GM19372 (cell line): ENCODE data around the gene THY1.
"Not testable (repeated sequence)": the region's sequence is repeated elsewhere in the genome, so short reads cannot be mapped to it uniquely, and the experiment has no call there.

Experiments
- ATAC-seq: cut with Tn5 transposase; IDR thresholded peaks from one replicate; pipeline ENCODE4 v1.9.1; 2021; ENCODE audit warnings: mild to moderate bottlenecking, low read depth, moderate library complexity; ENCODE audit not compliant: unreplicated experiment

THY1 gene

DNA sequence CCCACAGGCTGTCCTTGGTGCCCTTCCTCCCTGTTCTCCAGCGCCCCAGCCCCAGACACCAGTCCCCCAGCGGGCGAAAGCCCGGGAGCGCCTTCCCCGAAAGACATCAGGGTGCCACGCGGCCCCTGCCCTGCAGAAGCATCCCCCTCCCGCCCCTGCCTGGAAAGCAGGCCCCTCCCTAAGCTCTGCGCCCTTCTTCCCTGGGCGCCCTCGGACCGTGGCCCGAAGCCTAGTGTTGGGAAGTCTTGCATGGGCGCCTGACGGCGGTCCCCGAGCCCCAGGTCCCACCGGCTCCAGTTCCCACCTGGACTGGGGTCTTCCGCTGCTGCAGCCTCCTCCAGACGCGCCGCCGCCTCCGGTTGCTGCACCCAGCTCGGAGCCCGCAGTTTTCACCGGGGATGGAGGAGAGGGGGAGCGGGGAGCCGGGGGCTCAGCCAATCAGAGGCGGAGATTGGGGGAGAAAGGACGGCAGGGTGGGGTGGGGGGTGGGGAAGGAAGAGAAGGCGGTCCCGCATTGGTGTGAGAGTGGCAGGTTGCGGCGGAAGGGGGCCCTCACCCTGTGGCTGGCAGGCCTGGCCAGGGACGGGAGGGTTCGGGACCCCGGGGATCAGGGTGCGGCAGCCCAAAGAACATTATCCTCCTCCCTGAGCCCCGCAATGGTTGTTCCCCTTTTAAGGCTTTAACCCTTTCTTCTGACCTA lies at the start of gene THY1:
TSS of gene THY1 (minus strand) at position 364 of the 700 bp plus-strand sequence. CDS start 2,267 bp downstream, outside the sequence.
- ATAC-seq, result no peak

DNA sequence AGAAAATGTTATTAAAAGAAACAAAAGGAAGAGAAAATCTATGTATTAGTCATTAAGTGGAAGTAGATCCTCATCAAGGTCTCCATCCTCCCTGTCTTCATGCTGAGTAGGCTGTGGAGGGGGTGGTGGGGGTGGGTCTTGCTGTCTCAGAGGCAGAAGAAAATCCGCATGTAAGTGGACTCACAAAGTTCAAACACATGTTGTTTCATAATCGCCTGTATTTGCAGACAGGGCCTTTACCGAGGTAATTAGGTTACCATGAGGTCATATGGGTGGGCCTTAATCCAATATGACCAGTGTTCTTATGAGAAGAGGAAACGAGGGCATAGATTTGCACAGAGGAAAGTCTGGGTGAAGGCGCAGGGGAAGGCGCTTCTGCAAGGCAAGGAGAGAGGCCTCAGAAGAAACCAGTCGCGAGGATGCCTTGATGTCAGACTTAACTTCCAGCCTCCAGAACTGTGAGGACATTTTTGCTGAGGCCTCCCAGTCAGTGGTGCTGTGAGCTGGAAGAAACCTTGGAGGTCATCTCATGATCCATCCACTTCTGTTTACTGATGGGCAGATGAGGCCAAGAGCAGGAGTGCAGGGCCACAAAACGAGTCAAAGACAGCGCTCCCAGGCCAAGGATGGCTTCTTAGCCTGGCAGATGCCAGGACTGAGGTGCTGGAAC lies 49.3 kb upstream of the THY1 start:
- ATAC-seq, result no peak

DNA sequence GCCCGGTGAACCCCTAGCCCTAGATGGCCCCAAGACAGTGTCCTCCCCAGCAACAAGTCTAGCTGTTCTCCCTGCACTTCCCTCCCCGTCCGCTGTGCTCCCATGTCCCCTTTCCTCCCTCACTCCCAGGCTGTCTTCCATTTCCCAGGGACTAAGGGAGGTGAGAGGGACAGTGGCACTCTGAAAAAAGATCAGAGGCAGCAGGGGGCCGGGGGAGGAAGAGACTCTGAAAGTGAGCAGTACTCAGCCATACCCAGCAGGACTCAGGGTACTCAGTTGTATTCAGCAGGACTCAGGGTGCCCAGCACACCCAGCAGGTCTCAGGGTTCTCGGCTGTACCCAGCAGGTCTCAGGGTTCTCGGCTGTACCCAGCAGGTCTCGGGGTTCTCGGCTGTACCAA lies 48.4 kb upstream of the THY1 start:
- ATAC-seq, result no peak

DNA sequence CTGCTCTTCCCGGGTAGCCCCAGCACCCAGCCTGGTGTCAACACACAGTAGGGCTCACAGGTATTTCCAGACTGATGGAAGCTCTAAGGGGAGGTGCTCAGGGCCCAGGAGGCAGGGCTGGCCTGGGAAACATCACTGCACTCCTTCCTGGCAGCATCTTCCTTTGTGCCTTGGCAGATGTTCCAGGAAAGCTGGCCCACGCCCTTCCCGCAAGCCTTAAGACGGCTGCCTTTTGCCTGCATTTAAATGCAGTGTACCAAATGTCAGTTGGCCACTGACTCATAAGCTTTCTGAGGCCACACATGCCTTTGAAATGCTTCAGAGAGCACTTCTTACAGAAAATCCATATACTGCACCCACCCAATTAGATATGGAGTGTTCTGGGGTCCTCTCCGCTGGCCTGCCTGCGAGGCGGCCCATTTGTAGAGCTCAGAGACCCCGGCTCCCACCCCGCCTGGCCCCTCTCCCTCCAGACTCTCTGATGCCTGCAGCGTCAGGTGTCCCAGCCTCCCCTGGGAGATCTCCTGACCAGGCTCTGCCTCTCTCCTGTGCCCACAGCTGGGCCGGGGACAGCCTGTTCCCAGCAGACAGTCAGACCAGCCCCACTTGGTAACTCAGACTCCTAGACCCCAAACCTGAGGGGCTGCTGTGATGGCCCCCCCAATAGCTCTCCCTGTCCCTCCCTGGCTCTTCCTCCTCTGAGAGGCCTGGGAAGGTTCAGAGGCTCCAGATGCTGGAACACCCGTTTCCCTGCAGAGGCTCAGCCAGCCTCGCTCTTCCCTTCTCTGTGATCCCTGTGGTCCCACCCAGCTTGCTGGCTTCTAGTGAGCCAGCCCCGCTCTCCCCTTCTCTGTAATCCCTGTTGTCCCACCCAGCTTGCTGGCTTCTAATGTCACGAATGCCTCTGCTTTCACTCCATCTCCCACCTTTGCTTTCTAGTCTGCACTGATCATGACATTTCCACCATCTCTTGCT lies 47.6 kb upstream of the THY1 start:
- ATAC-seq, result no peak

DNA sequence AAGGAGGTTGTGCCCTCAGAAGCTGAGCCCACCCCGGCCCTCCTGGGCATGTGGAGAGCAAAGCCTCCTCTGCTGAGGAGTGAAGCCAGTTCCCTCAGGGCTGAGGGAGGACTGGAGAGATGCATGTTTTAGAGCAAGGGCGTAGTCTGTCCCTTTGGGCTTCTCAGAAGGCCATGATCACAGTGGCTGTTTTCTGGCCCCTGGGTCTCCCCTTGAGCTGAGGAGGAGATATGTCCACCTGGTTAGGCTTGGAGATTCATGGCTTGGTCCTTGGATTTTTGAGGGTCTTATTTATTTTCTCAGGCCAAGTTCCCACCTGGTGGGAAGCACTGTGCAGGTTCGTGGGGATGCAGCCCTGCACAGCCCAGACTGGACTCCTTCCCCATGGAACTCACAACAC lies 46.5 kb upstream of the THY1 start:
- no peak for ATAC-seq

DNA sequence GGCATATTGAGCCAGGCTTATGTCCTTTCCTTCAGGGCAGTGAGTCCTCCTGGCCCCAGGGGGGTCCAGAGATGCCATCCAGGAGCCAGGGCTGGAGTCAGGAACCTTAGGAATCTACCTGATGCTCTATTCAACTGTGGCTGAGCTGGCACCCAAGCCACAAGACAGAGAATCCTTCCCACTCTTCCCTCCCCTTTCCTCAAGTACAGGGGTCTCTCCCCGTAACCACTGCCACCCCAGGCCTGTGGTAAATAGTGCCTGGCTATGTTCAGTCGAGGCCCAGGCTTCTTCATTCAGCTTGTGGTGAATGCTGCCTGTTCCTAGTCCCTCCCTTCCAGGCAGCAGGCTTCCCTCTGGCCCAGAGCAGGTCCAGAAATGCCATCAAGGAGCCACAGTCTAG lies 45.5 kb upstream of the THY1 start:
- ATAC-seq, result no peak

DNA sequence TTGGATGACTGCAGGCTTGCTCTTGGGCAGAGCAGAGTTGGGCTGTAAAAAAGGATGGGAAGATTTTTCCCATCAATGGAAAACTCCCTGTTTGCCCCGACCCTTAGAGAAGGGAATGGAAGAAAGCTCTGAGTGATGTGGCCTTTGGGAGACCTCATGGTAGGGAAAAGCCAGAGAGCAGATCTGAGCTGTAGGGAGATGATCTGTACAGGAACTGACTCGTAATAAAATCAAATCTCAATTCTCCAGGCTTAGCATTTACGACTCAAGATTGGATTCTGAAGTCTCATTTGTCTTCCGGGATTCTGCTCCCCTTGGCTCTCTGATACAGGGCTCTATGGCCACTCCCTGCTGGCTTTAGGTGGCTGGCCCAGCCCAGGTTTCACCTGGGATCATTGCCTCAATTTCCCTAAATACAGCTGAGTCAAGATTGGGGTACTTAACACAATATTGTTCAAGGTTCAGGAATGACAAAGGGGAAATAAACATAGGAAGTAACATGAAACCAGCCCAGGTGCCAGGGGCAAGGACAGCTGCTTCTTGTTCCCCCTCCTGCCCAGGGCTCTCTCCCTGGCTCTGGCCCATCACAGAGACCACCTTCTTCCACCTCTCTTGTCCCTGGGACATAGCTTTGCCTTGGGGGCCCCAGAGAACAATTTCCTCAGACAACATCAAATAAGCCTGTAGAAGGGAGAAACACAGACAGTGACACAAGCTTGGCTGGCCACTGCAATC lies 38.4 kb upstream of the THY1 start:
- ATAC-seq, result no peak

DNA sequence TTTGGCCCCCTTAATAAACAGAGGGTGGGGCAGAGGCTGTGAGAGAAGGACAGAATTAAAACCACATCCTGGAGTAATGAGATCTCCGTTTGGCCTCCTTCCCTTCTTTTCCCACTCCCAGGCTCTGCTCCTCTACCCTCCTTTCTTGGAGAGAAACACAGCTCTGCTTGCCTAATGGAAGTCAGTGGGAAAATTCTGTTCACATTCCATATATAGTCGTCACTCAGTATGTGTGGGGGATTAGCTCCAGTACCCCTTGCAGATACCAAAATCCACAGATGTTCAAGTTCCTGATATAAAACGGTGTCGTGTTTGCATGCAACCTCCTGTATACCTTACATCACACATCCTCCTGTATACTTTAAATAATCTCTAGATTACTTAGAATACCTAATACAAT lies 37.6 kb upstream of the THY1 start:
- ATAC-seq, result no peak

DNA sequence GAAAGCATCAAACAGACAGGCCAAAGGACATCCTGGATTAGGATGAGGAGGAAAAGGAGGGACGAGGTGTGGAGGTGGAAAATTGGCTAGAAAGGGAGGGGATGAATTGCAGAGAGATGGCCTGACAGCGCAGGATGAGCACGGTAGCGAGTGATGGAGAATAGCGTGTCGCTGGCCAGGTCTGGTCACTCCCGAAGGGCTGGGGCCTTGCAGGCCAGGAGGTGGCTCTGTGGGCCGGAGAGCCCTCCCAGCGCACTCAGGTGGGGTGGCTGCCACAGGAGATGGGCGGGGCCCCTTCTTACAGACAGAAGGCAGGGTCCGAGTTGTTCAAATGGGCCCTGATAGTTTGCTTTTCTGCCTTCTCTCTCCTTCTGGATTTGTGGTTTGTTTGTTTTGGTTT lies 37.1 kb upstream of the THY1 start:
- ATAC-seq, result no peak

DNA sequence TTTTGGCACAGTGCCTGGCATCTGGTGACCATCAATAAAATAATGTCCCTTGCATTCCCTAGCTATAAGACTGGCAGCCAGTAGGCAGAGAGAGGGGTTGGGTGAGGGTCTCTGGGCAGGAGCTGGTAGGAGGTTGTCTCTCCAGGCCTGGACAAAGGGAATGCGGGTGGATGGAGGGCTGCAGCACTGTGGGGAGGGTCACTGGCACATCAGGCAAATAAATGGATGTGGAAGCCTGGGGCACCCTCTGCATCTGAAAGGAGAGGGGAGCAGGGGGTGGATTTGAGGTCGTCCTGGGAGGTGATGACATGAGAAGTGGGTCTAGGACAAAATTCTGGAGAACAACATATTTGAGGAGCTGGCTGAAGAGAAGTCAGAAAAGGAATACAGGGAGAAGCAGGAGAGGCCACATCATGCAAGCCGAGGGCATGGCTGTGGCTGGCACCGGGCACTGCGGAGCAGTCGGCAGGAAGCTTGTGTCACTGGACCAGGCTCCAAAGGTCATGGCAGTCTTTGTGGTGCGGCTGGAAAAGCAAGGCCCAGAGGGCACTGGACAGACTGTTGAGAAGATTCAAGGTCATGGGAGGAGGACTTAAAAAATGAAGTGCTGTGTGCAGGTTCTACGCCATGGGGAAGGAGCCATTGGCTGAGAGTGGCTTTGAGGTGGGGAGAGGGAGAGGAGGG lies 36.5 kb upstream of the THY1 start:
- ATAC-seq, result no peak

DNA sequence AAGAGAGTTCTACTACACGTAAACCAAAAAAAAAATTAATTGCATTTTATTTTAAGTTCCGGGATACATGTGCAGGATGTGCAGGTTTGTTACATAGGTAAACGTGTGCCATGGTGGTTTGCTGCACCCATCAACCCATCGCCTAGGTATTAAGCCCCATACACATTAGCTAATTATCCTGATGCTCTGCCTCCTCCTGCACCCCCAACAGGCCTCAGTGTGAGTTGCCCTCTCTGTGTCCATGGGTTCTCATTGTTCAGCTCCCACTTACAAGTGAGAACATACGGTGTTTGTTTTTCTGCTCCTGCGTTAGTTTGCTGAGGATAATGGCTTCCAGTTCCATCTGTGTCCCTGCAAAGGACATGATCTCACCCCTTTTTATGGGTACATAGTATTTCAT lies 32.7 kb upstream of the THY1 start:
- not testable (repeated sequence) for ATAC-seq

DNA sequence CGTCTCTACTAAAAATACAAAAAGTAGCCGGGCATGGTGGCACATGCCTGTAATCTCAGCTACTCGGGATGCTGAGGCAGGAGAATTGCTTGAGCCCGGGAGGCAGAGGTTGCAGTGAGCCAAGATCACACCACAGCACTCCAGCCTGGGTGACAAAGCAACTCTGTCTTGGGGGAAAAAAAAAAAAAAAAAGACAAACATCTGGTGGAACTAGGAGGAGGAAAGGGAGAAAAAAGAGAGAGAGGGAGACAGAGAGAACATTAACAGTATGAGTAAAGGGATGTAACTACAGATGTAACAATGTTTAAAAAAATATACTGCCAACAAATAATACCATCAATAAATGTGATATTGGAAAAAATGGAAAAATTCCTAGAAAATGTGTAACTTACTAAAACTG lies 32.3 kb upstream of the THY1 start:
- not testable (repeated sequence) for ATAC-seq

DNA sequence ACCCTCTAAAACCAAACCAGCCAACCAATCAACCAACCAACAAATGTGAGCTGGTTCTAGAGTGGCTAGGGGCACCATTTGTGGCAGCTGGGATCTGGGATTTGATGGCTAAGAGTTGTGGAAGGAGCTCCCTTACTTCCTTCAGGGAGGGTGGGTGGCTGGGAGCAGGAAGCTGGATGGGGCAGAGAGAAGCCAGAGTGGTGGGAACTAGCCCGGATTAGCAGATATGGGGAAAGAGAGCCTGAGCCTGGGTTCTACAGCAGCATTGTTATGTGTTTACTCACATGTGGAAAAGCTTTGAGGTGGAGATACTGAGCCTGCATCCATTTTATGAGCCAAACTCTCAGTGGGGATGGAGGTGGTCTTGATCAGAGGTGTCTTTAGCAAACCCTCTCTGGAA lies 30.9 kb upstream of the THY1 start:
- ATAC-seq, result no peak

DNA sequence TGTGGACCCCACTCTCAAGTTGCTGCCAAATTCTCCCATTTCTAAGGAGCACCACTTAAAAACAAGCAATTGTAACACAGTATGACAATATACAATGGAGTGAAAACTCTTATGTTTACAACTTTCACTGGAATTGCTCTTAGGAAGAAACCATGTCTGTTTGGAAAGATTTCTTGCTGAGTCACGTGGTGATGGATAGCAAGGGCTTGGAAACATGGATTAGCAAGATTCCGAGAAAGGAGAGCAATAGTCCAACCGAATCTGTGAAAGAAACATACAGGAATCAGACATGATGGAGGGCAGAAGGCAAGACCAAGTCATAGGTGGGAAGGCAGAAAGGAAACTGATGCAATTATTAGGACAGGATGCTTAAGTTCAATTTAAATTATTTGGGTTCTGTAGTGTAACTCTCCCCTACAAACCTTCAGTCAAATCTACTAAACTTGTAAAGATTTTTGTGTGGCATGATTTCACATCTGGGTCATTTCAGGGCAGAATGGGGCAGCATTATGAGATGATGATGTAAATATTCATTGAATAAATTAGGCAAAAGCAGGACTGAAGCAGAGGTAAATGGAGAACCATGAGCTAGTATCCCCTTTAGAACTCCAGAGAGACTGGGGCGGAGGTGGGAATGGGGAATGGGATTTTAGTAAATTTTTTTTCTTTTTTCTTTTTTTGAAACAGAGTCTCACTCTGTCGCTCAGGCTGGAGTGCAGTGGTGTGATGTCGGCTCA lies 27.8 kb upstream of the THY1 start:
- ATAC-seq, result no peak

DNA sequence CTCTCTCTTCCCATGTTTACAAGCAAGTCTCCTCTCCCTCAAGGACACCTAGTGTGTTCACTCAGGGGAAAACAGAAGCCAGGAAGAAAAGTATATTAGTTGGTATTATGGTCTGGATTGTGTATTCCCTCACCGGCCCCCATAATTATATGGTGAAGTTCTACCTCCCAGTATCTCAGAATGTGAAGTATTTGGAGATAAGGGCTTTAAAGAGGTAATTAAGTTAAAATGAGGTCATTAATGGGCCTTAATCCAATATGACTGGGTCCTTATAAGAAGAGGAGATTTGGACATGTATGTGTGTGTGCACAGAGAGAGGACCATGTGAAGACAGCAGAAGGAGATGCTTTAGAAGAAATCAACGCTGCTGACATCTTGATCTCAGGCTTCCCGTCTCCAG lies 26.5 kb upstream of the THY1 start:
- no peak for ATAC-seq

DNA sequence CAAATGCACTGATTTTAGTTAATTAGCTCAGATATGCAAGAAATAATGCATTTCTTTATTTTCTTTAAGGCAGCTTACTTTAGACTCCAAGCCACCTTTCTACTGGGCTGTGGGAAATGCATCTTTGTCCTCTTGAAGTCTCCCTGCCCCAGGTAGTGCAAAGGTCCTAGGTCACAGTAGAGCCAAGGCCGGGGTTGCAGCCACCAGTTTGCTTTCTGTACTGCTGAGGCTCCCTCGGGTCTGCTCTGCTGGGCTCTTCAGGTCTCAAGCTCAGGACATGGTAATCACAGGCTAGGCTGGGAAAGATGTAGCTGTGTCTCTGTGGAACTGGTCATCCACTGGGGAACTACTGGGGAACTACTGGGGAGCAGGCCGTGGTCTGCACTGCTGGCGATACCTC lies 25.4 kb upstream of the THY1 start:
- no peak for ATAC-seq

DNA sequence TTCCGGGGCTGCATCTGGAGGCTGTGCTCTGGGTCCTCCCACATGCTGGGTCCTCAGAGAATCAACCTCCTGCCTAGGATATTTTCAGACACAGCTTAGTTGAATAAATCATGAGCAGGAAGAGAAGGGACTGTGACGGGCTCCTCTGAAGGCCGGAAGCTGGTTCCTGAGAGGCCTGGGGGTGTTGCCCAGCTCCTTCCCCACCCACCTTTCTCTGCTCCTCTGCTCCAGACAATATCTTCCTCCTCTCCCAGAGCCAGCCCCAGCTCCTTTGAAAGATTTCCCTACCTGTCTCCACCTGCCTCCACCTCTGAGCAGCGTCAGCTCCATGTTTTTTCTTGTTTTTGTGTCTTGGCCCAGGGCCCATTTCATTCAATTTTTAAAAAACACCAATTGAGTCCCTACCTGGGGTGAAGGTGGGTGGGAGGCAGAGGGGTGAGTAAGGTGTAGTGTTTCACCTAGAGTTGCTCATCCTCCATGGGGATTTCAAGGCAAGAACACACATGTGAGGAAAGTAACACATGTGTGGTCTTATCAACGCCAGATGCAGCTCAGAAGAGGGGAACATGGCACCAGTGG lies 24.8 kb upstream of the THY1 start:
- ATAC-seq, result no peak

DNA sequence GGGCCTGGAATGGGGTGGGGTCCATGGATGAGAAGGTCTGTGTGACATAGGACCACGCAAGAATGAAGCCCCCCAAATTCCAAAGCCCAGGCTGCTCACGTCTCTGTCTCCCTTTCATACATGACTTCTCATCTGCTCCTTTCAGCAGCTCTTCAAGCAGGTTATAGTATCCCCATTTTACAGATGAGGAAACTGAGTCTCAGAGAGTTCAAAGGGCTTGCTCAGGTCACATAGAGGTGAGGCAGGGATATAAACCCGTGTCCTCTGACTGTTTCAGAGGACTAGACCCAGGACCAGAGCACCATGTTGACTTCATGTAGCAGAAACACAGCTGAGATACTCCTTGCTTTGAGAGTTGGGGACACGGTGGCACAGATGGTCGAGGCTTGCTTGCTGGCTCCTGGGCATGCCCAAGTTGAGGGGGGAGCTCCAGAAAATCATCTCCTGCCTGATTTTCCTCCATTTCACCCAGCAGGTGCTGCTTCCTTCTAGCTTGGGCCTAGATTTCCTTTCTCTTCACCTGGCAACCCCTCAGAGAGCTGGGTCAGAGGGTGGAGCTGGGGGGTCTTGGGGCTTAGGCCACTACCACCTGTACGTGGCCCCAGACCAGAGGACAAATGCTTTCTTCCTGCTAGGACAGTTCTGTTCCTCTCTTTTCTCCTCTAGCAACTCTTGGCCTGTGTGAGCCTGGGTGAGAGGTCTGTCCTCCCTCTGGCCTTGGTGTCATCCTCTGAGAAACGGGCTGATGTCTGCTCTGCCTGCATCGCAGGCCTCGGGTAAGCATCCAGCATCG lies 24.1 kb upstream of the THY1 start:
- ATAC-seq, result no peak
